NCI-H2196 (cell line): ENCODE measurements around the gene UTF1.

Source experiments
- DNase-seq: peaks from one replicate; lab custom pipeline; 2025; ENCODE audit not compliant: unreplicated experiment; lab: John Stamatoyannopoulos, UW

Gene UTF1

DNA sequence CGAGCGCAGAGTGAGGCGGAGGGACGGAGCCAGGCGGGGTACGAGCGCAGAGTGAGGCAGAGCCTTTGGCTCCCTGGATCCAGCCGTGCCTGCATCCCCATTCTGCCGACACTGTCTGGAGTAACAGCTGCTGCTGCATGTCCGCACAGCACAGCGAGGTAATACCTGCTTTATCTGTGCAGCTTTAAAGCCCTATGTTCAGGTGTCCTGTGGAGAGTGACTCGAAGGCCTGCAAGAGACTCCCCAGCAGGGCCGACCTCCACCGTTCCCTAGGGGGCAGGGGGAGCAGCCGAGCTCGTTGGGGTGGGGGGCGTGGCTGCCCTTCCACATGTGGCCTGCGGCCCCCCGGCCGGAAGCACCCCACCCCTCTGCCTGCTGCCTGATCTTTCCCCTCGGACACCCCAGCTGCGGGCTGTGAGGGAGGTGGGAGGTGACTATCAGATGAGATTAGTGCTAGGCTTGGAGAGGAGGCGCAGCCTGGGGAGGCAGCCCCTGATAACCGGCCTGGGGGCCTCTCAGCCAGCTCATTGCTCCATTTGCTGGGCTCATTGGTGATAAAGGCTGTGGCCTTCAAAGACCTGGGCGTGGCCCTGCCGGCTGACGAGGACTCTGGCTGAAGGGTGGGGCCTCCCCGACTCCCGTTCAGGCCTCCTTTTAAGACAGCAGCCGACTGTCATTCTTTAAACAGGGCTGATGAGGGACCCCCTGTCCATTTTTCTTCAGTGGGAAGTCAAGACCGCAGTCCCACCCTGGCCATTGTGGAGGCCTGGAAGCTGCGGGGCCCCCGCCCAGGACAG, 15.6 kb downstream of the UTF1 start:
- DNase-seq: no peak

DNA sequence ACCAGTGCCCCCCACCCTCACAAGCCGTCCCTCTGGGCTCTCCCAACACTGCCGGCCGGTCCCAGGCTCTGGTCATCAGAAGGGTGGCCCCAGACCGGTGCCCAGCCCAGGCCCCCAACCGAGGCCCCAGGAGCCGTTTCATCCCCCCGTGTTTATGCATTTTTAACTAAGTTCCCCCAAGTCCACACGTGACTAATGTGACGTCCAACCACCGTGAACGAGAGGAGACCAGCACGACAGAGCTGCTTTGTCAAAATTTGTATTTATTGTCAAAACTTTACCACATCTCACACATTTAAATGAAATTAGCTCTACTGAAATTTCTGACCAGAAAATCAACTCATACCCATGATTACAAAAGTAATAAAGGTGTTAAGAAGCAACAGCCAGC, 16.2 kb downstream of the UTF1 start:
- DNase-seq: no peak

DNA sequence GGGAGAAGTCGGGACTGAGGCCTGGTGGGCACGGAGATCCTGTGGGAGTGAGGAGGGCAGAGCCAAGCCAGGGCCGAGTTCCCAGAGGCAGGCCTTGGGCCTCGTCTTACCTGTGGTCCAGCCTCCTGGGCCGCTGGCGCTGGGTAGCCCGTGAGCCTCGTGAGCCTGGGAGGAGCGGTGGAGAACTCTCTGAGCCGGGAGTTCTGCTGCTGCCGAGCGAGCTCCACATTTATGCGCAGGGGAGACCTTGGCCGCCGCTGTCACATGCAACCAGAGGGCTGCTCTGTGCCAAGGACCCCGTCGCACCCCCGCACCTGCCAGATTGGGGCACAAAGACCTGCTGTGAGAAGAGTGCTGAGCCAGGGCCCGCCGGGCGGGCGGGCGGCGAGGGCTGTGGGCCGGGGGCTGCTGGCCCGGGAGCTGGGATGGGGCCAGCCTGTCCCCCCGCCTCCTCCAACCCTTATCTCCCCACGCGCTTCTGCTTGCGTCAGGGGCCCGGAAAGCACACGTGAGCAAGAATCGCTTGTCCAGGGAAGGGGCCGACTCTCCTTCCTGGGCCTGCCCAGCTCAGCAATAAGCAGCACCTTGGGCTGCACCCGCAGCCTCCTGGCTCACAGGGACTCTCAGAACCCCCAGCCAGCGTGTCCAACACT, 17.8 kb downstream of the UTF1 start:
- no peak for DNase-seq

DNA sequence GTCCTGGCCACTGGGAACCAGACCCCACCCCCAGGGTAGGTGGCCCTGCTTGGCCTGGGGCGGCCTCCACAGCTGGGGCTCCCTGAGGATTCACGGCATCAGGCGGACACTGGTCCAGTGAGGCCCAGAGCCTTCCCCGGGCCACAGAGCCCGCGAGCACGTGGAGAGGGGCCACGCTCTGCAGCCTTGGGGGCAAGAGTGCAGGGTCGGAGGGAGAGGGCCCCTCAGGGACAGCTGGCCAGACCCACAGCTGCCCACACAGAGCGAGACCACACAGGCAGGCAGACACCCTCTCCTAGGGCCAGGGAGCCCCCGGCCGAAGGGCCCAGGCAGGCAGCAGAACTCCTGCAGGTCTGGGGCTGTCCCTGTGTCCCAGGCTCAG, 18.3 kb downstream of the UTF1 start:
- DNase-seq: no peak

DNA sequence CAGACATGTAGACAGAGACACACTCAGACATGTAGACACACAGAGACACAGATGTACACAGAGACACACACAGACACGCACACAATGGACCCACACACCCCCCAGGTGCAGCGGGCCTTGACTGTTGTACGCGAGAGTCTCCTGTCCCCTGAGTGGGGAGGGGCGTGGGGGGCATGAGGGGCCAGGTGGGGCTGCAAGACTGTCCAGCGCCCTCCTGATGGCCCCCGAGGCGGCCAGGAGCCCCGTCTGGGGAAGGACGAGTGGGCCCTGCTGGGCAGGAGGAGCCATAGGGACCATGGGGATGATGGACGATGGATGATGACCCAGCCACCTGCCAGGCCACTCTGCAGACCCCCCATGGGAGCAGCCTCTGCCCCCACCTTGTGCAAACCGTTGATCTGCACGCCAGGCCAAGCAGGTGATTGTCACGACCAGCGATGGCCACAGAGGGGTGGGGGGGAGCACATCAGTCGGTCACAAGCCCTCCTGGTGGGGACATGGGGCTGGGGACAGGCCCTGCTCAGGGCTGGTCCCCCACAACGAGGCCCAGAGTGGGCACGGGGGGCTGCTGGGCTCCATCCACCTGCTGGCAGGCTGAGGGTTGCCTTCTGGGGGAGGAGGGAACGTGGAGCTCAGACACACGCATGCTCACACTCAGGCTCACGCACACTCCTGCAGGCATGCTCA, 19.2 kb downstream of the UTF1 start:
- DNase-seq: no peak

DNA sequence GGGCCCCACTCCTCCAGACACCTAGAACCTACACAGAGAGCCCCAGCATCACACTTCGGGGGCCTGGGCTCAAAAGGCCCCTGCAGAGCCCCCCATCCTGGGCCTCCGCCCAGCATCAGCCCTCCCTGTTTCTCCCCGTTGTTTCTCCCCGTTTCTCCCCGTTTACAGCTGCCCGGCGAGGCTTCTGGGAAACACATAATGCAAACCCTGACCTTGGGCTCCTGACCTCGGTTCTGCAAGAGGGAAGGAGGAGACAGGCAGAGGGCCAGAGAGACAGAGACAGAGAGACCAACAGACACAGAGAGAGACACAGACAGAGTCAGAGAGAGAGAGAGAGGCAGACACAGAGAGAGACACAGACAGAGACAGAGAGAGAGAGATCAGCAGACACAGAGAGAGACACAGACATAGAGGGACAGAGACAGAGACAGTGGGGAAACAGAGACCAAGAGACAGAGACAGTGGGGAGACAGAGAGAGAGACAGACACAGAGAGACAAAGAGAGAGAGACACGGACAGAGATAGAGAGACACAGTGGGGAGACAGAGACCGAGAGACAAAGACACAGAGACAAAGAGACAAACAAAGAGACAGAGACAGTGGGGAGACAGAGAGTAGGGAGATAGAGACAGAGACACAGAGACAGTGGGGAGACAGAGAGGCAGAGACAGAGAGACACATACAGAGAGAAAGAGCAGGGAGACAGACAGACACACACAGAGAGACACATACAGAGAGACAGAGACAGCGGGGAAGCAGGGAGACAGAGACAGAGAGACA, 20.1 kb downstream of the UTF1 start:
- no peak for DNase-seq

DNA sequence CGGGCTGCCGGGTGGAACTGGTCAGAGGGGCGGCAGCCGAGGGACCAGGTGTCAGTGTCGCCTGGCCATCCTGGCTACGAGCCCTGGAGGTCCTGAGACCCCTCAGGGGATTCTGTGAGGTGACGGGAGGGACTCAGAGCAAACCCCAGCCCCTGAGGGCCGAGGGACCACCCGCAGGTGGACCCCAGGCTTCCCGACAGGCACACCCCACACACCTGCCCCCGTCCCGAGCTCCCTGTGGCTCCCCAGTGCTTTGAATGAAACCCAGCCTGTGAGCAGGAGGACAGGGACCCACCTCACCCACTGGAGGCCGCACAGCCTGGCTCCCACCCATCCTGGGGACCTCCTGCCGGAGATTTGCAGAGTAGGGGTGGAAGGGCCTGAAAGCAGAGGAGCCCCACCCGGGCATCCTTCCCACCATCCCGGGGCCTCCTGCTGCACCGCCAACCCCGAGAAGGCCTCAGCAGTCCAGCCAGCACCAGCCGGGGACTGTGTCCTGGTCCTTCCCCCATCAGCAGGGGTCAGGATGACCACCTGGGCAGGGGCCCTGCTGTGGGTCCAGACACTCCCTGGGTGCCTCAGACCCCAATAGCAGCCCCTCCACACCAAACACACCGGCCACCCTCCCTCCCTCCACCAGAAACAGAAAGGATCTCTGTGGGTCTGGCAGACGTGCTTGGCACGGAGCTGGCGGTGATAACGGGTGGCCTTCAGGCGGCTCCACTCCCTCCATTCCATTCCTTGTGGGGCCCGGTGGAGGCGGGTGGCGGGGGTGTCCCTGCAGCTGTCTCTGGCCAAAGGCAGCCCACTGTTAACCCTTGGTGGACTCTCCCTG, 21.6 kb downstream of the UTF1 start:
- DNase-seq: no peak

DNA sequence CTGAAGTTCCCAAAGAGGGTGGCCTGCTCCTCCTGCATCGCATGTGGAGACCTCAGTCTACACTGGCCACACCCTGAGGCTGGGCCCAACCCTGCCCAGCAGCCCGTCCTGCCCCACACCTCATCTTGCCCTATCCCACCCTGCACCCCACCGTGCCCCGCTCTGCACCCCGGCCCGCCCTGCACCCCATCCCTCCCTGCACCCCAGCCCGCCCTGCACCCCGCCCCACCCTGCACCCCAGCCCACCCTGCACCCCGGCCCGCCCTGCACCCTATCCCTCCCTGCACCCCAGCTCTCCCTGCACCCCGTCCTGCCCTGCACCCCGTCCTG, 22.2 kb downstream of the UTF1 start:
- no peak for DNase-seq

DNA sequence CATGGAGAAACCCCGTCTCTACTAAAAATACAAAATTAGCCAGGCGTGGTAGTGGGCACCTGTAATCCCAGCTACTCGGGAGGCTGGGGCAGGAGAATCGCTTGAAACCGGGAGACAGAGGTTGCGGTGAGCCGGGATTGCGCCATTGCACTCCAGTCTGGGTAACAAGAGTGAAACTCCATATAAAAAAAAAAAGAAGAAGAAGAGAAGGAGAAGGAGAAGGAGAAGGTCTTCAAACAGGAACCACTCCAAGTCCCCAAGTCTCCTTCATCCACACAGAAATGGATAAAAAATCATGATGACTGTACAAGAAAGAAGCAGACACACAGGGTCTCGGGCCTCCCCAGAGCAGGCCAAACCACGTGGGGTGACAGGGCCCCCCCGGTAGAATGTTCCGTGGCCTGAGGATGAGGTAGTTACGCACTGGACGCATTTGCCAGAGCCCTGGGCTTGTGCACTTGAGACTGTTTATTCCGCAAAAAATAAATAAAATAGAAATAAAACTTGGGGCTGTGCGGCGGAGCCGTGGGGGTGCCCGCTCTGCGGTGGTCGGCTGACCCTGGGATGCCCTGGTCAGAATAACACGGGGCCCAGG, 23.4 kb downstream of the UTF1 start:
- DNase-seq: no peak

DNA sequence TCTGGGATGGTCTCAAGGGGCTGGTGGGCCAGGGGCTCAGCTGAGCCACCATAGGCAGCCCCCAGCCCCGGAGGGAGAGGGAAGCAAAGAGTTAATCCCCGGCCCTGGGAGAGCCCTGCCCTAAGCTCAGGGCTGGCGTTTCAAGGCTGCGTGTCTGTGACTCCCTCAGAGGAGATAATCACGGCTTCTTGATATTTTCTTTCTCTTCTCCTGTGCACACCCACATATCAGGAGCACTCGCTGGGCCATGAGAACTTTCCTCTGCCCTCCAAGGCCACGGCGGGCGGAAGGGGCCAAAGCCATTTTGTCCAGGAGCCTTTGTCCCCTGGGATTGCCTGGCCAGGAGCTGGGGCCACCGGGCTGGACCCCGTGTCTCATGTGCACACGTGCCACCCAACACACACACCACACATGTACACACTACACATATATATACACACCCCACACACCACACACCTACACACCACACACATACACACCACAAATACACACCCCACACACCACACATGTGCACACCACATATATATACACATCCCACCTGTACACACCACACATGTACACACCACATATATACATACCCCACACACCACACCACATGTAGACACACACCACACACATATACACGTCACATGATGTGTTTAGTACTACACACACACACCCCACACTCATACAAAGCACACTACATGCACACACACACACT, 24.6 kb downstream of the UTF1 start:
- no peak for DNase-seq

DNA sequence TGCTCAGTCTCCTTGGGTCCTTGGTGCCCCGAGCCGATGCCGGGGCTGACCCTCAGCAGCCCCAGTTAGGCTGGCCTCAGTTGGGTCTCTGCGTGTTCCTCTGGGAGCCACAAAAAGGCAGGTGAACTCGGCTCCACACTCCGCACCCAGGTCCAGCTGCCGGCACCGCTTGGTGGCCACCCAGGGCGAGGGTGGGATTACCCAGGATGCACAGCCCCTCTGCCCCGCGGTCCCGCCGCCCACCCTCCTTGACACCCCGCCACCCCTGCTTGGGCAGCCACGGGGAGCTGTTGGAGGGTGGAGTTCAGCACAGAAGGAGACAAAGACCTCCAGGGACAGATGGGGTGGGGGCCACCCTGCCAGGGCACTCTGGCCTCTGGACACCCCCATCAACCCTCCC, 25.3 kb downstream of the UTF1 start:
- DNase-seq: no peak

DNA sequence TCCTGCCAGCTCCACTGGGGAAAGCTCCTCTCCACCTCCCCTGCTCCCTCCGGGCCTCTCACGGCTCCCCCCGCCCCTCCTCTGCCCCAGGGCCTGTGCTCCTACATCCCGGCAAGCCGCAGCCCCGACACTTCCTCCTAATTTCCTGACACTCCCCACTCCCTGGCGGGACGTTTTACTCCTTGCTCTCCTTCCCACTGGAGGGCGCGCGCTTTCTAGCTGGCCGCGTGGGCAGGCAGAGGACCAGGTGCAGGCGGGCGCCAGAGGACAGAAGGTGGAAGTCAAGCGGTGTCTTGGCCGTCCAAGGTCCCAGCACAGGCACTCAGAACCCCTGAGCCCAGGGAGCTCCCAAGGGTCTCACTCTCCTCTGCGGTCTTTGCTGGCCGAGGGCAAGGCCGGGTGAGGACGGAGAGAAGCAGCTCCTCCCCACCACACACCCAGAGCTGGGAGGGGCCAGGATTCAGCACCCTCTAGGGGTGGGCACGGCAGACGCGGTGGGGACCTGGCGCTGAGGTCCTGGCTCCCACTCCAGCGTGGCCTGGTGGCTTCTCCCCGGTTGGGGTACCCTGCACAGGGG, 27.6 kb downstream of the UTF1 start:
- DNase-seq: no peak

DNA sequence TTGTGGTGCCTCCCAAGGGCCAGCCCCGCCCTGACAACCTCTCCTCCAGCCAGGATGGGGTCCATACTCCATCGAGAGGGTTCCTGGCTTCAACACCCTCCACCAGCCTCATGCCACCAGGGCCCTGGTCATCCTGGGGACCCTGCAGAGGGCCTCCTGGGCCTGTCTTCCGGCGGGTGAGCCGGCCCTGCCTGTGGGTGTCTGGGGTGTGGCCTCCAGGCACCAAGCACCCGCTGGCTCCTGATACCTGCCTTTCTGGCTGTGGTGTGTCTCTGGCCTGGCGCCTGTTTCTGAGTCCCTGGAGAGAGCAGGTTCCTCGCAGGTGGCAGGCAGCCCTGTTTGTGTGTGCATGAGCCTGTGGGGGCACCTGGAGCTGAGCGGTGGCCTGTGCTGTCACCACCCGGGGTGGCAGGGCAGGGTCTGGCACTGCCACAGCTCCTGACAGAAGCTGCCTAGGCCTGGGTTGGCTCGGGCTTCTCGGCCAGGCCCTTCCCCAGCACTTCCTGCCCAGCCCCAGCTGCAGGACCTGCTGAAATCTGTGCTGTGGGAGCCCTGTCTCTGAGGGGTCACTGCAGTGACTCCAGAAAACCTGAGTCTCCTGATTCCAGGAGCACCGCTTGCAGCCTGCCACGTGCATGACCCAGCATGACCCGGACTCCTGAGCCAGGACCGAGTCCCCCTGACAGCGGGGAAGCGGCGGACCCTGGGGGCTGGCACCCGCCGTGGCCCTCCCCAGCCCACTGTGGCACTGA, 28.2 kb downstream of the UTF1 start:
- DNase-seq: peak; percentile 3

DNA sequence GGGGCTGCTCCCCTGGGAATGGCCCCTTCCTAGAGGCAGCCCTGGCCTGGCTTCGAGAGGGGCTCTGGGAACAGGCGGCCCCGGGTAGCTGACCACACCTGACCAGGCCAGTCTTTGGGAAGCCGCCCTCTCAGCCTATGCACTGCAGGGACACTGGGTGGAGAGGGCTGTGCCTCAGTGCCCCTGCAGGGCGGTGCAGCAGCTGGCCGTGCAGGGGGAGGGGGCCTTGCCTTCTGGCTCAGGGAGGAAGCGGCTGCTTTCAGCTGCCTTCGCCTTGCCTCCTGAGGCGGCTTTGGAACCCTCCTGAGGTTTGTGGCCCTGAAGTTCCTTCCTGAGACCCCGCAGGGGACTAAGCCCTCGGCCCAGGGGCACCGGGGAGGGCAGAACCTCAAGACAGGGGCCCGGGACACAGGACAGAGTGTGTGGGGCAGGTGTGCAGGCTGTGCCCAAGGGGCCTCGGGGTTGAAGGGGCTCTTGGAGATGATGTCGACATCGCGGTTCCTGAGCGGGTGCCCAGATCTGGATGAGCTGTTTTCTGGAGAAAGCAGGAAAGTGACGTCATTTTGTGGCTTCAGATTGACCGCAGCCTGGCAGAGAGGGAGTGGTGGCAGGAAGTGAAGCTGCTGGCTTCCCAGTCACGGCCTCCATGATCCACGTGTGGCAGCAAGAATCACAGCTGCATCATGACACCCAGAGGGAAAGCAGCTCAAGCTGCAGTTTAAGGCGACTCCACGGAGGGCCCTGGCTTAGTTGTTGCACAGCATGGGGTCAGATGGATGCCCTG, 29.0 kb downstream of the UTF1 start:
- DNase-seq: no peak

DNA sequence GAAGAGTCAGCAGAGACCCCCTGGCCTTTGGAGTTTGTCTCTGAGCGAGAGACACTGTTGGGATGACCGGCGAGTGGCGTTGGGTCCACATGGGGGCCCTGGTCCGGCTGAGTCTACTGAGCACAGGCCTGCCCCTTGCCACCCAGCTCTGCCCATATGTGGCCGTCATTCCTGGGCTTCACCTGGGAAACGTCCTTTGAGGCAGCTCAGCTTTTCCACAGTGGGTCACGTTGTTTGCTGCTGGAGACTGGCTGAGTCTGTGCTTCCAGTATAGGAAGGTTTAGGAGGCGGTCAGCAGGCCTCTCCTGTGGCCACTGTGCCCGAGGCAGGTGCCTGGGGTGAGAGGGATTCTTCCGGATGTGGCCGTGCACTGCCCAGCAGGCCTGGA, 29.6 kb downstream of the UTF1 start:
- no peak for DNase-seq

DNA sequence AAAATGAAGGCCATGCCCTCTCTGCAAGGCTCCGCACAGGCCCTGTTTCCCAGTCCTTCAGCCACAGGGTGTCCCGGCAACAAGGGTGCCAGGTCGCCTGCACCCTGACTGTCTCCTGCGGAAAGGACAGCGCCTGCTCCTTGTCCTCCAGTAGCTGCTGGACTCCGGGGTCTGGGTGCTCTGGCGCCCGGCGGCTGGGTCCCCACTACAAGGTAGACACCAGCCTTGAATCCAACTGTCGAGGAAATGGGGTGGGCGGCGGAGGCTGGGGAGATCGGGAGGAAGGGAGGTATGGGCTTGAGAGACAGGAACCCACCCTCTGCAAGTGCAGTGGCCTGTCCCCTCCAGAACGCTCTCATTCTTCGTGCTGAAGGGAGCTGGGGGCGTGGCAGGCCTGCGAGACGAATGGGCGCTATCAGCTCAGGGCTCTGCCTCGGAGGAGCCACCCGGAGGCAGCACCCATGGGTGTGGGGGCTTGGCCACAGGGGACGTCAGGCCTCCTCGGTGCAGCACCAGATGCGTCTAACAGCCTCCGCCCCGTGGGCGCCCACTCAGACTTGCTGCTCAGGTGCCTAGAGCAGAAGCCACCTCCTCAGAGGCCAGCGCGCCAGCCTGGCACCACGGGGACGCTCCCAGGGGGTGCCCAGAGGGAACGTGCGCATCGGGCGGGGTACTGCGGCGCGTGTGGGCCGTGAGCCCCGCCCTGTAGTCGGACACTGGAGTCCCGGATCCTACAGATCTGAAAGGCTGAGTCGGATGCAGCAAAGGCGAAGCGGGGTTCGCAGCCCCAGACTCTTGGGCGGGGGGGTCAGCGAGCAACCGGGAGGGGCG, 31.1 kb downstream of the UTF1 start:
- peak; percentile 30 for DNase-seq

DNA sequence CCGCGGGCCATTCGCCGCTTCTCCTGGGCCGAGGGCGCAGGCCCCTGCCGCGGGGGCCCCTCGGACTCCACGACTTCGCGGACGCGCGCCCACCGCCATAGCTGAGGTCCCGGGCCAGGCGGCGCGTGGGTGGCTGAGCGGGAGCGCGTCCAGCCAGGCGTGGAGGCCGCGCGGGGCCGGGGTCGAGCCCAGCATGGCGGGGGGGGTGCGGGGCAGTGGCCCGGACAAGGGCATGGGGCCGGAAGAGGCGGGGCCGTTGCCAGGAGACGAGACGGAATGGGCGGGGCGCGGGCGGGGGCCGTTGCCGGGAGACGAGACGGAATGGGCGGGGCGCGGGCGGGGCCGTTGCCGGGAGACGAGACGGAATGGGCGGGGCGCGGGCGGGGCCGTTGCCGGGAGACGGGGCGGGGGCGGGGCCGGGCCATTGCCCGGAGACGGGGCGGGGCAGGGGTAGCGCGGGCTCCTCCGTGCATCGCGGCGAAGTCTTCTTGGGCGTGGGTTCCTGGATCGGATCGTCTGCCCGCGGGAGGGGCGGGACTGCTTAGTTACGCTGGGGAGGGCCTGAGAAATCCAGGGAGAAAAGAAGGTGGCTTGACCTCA, 31.8 kb downstream of the UTF1 start:
- peak; percentile 64 for DNase-seq
